HepG2 (cell line): Measurements from ENCODE around the gene TMCO4. TPM values are rescaled to one million over a fixed set of nuclear protein-coding genes. Genes with fewer than 3 reads are reported as not detected.
A peak's percentile ranks its signal among the peaks of the same experiment; 100 is the strongest.

ENCODE experiments used
- ATAC-seq: fragments of 200-7000 bp; cut with Tn5 transposase; 3 replicates; pipeline ENCODE4 v1.9.1; 2020; ENCODE audit warnings: mild to moderate bottlenecking, moderate library complexity
- BruUV-seq: library from RNA; stranded (reverse); fragments of 400-500 nt; replicated peaks from 2 replicates; lab custom pipeline; 2021; lab: Mats Ljungman, UMichigan
- CTCF ChIA-PET: fragments of 300-600 bp; formaldehyde crosslinking; extraction: SDS; loops from one replicate; lab custom pipeline; 2021; ENCODE audit warnings: low total read pairs, inconsistent platforms, low intra/inter-chr PET ratio; lab: Yijun Ruan, JAX
- POLR2A ChIA-PET: fragments of 350-600 bp; sonication (Branson Sonifier 250); formaldehyde crosslinking; loops from one replicate; lab custom pipeline; 2020; ENCODE audit warnings: antibody characterized with exemption, inconsistent platforms; lab: Yijun Ruan, JAX
- DNase-seq: peaks from one replicate; pipeline ENCODE4 v3.0.0-alpha.2; 2015; ENCODE audit warnings: low spot score
- FAIRE-seq: peaks from 3 replicates; lab custom pipeline; 2011; peaks lifted over from hg19 to GRCh38; lab: Jason Lieb, UNC
- H2AFZ ChIP-seq: one replicate; pipeline ENCODE4 v1.6.1; 2011; ENCODE audit warnings: low read length, inconsistent platforms
- H3K27ac ChIP-seq: fragments of 300-600 bp; 3 replicates; pipeline ENCODE4 v1.8.0; 2011; ENCODE audit warnings: mixed run types, mild to moderate bottlenecking, mixed read lengths, low read length, inconsistent platforms; ENCODE audit not compliant: insufficient read depth; ENCODE audit errors: extremely low read length
- H3K27me3 ChIP-seq, 2 experiments: fragments of 200-600 bp in 1 of 2; 2 replicates in 1 of 2; 3 replicates in 1 of 2; pipeline versions ENCODE4 v1.6.0 to v1.8.0; 2011; ENCODE audit warnings: low read length in 2 of 2, mild to moderate bottlenecking in 2 of 2, moderate library complexity in 2 of 2, inconsistent platforms in 1 of 2; ENCODE audit not compliant: insufficient read depth in 2 of 2, control insufficient read depth in 1 of 2
- H3K36me3 ChIP-seq, 2 experiments: fragments of 200-600 bp in 1 of 2; replicated peaks in 1 of 2; 2 replicates in 1 of 2; 3 replicates in 1 of 2; pipeline versions ENCODE4 v1.5.1 to v1.8.0; 2011; ENCODE audit warnings: low read length in 2 of 2, inconsistent platforms in 1 of 2; ENCODE audit not compliant: insufficient read depth in 2 of 2, control insufficient read depth in 1 of 2
- H3K4me1 ChIP-seq: 2 replicates; pipeline ENCODE4 v1.5.1; 2012; ENCODE audit warnings: low read length, inconsistent platforms; ENCODE audit not compliant: insufficient read depth
- H3K4me2 ChIP-seq: 2 replicates; pipeline ENCODE4 v1.6.0; 2011; ENCODE audit warnings: low read depth, low read length, inconsistent platforms
- H3K4me3 ChIP-seq, 3 experiments: fragments of 200-600 bp in 1 of 3; sonication (generic), shearing (Covaris generic) in 1 of 3; replicated peaks in 1 of 3; 2 replicates each; pipeline ENCODE4 v1.5.1; 2011 to 2016; ENCODE audit warnings: low read length in 3 of 3, inconsistent platforms in 2 of 3, low read depth in 2 of 3, mild to moderate bottlenecking in 2 of 3, control low read depth in 1 of 3, mixed read lengths in 1 of 3; ENCODE audit not compliant: insufficient read depth in 1 of 3
- H3K79me2 ChIP-seq: one replicate; pipeline ENCODE4 v1.6.1; 2011; ENCODE audit warnings: low read length, inconsistent platforms; ENCODE audit not compliant: insufficient read depth
- H3K9ac ChIP-seq: 2 replicates; pipeline ENCODE4 v1.6.0; 2011; ENCODE audit warnings: mild to moderate bottlenecking, low read depth, low read length, inconsistent platforms; ENCODE audit not compliant: insufficient read depth
- H3K9me3 ChIP-seq: 2 replicates; pipeline ENCODE4 v1.5.1; 2012; ENCODE audit warnings: mild to moderate bottlenecking, low read length
- H4K20me1 ChIP-seq: 2 replicates; pipeline ENCODE4 v1.6.0; 2011; ENCODE audit warnings: inconsistent platforms, mild to moderate bottlenecking, low read length, moderate library complexity; ENCODE audit not compliant: insufficient read depth
- GFI1 ChIP-seq: sonication (generic); formaldehyde crosslinking; IDR thresholded peaks from 2 replicates; pipeline ENCODE4 v1.5.0; 2020; ENCODE audit warnings: missing genetic modification reagents, mild to moderate bottlenecking, borderline replicate concordance
- HOMEZ ChIP-seq: IDR thresholded peaks from 2 replicates; pipeline ENCODE4 v1.6.1; 2016; ENCODE audit warnings: low read depth
- REST ChIP-seq, 2 experiments: IDR thresholded peaks; 2 replicates each; pipeline ENCODE4 v1.6.1; 2011 to 2012; ENCODE audit warnings: low read length in 2 of 2, borderline replicate concordance in 1 of 2, low read depth in 1 of 2, mild to moderate bottlenecking in 1 of 2, moderate library complexity in 1 of 2
- ZC3H13 ChIP-seq: sonication (generic); formaldehyde crosslinking; IDR thresholded peaks from 2 replicates; pipeline ENCODE4 v1.8.1; 2023; ENCODE audit warnings: mild to moderate bottlenecking, missing genetic modification reagents, moderate library complexity
- ZNF143 ChIP-seq: sonication (generic); formaldehyde crosslinking; IDR thresholded peaks from 2 replicates; pipeline ENCODE4 v1.4.0; 2020; ENCODE audit warnings: missing genetic modification reagents
- WGBS: methylation state at CpG from one replicate; pipeline ENCODE4 v1.1.6; 2017; ENCODE audit warnings: low lambda C conversion rate; 5-methylcytosine and 5-hydroxymethylcytosine counted together
- in situ Hi-C: cut with HindIII; loops from 2 replicates; pipeline ENCODE4 v1.10.0; 2017; ENCODE audit warnings: low pct_unique_long_range_greater_than_20kb; ENCODE audit not compliant: extremely low pct_ligation_motif_present
- intact Hi-C: fragments of 100-400 bp; cut with micrococcal nuclease; formaldehyde crosslinking; loops from one replicate; pipeline ENCODE4 v1.10.0; 2022; ENCODE audit not compliant: unreplicated experiment
- polyA plus RNA-seq, 8 experiments: library from polyadenylated mRNA; depleted of rRNA in 3 of 8; stranded (reverse) in 7 of 8; unstranded in 1 of 8; fragments of >200 nt; fragmentation: Illumina TruSeq in 4 of 8; extraction: Trizol in 4 of 8; gene quantifications; 2 replicates each; pipeline versions ENCODE4 v1.2.1 to v1.2.3, GENCODE V29; 2011 to 2016; ENCODE audit warnings: low read depth in 4 of 8, missing spikeins in 1 of 8, mixed read lengths in 1 of 8; ENCODE audit not compliant: insufficient read depth in 1 of 8
- total RNA-seq, 5 experiments: library from RNA; depleted of rRNA; stranded (reverse); fragments of >200 nt; fragmentation: Illumina TruSeq; extraction: Trizol; gene quantifications; 2 replicates each; pipeline ENCODE4 v1.2.3, GENCODE V29; 2016; ENCODE audit warnings: low read depth in 1 of 5

TMCO4 gene
- total and polyA plus RNA-seq, 2 of the 13 experiments (the other 11 are each of a cell fraction or from before 2014, with no cell fraction given): 2.1 to 4.1 TPM

- FAIRE-seq: no peak
- no peak for TF ChIP-seq GFI1
- no peak for TF ChIP-seq ZNF143
- peak; percentile 18 to 82 for TF ChIP-seq REST (IDR thresholded peaks at IDR 0.05; ENCODE audit: borderline replicate concordance in 1 of 2, low read depth in 1 of 2, low read length in 2 of 2)
- no peak for TF ChIP-seq ZC3H13 (CRISPR knock-in tag)
- no peak for TF ChIP-seq HOMEZ
- TF ChIP-seq, all 625 proteins: peak for 1
- Histone ChIP-seq H3K27ac (no peak overlapping the region), H3K79me2 (no peaks in the 10 kb centered on the region), H3K9me3 (no peaks in the 10 kb centered on the region), H2AFZ (no peak overlapping the region), H3K4me1 (no peaks in the 10 kb centered on the region), H3K36me3 (no peaks in the 10 kb centered on the region), H3K9ac (no peak overlapping the region), H3K4me2 (no peak overlapping the region), H3K4me3 (no peak overlapping the region), H4K20me1 (peaks cover 4% of the 10 kb centered on the region; the same call in 1 of the 2 replicates), H3K27me3 (no peaks in the 10 kb centered on the region; a peak in 1 of 5 replicates)
- no peak for ATAC-seq
- no peak for DNase-seq
- no CpG with 5 or more reads among the region's 7 CpGs for WGBS
- intact Hi-C loops: no loop called here
- in situ Hi-C loops: no loop called here
- ChIA-PET POLR2A (no interaction called here), CTCF (no interaction called here)
- BruUV-seq: no TSS peak
Measured at GRCh38 chr1:19680644-19681043, 119.1 kb downstream of the TMCO4 start.
